Glomerular endothelial cell (primary cell): ENCODE measurements around the gene MTAP. TPM values are rescaled to one million over a fixed set of nuclear protein-coding genes. Genes with fewer than 3 reads are reported as not detected.

ENCODE experiments used
- total RNA-seq: library from RNA; depleted of rRNA; stranded (reverse); fragments of >200 nt; gene quantifications from 2 replicates; pipeline ENCODE4 v1.2.3, GENCODE V29; 2015

MTAP gene
- total RNA-seq, 1 donor from 2014 or later: 28.2 TPM

Other genes starting within 250 kb of the MTAP start
- gene CDKN2A, start 191.8 kb downstream of the MTAP start, total RNA-seq: 54.6 and 98.4 TPM in 2 replicates
- 2.9 and 7.1 TPM in 2 replicates for gene CDKN2B-AS1, start 192.2 kb downstream of the MTAP start, total RNA-seq
- 36.5 and 49.7 TPM in 2 replicates for gene CDKN2B, start 206.7 kb downstream of the MTAP start, total RNA-seq